Breast epithelium (tissue), 3 donors: ENCODE results near the gene MAP6.

Source experiments
- POLR2A ChIP-seq: fragments of 450-650 bp; IDR thresholded peaks from one replicate; pipeline ENCODE4 v1.6.1; 2016; ENCODE audit warnings: antibody characterized with exemption, mild to moderate bottlenecking, moderate library complexity
- TF ChIP-seq, protein P1 (sequence below), 3 donors: fragments of 450-650 bp; IDR thresholded peaks; one replicate each; pipeline ENCODE4 v1.5.1; 2016 to 2017; ENCODE audit warnings: antibody characterized with exemption in 3 of 3, mild to moderate bottlenecking in 3 of 3, moderate library complexity in 3 of 3

DNA sequence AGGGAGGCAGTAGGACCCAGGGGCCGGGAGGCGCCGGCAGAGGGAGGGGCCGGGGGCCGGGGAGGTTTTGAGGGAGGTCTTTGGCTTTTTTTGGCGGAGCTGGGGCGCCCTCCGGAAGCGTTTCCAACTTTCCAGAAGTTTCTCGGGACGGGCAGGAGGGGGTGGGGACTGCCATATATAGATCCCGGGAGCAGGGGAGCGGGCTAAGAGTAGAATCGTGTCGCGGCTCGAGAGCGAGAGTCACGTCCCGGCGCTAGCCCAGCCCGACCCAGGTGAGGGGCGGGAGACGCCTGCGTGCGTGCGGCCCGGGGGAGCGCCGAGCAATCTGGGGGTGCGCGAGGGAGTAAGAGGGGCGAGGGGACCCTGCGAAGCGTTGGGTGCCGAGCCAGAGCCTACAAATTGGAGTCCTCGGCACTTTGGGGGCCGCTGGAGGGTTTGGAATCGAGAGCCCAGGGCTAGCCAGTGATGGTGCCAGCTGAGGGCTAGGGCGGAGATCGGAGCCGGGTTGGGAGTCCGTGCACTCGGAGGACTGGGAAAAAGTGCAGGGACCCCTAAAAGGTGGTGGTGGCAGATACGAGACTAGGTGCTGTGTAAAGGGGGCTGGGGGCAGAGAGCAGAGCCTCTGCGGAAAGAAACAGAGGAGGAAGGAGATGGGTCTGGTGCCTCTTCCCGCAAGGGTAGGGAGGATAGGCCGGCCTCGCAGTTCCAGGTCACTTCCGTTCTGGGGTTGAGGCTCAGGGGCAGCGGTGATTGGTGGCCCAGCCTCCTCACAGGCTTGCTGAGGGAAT, 106.6 kb downstream of the MAP6 start, which contains the start of gene SERPINH1:
- TF ChIP-seq, protein P1, sequence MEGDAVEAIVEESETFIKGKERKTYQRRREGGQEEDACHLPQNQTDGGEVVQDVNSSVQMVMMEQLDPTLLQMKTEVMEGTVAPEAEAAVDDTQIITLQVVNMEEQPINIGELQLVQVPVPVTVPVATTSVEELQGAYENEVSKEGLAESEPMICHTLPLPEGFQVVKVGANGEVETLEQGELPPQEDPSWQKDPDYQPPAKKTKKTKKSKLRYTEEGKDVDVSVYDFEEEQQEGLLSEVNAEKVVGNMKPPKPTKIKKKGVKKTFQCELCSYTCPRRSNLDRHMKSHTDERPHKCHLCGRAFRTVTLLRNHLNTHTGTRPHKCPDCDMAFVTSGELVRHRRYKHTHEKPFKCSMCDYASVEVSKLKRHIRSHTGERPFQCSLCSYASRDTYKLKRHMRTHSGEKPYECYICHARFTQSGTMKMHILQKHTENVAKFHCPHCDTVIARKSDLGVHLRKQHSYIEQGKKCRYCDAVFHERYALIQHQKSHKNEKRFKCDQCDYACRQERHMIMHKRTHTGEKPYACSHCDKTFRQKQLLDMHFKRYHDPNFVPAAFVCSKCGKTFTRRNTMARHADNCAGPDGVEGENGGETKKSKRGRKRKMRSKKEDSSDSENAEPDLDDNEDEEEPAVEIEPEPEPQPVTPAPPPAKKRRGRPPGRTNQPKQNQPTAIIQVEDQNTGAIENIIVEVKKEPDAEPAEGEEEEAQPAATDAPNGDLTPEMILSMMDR (IDR thresholded peaks at IDR 0.05) = no peak
- no peak for TF ChIP-seq POLR2A
